ENCODE data around the gene RPS27A. TPM values are rescaled to one million over a fixed set of nuclear protein-coding genes. Genes with fewer than 3 reads are reported as not detected.
A peak's percentile ranks its signal among the peaks of the same experiment; 100 is the strongest.

The RPS27A gene
- total and polyA plus RNA-seq, 9 of the 15 experiments (the other 6 are each of a cell fraction or from before 2014, with no cell fraction given), result 1,383 to 3,282 (median 2,242) TPM

GRCh38 chr2:55232084-55232862 is at the start of gene RPS27A, which contains the start of gene CLHC1 (continued):
- TF ChIP-seq ZNF318 (IDR thresholded peaks at IDR 0.05; ENCODE audit: borderline replicate concordance in 1 of 2, low read depth in 1 of 2) (no peak), ZNF695 (CRISPR knock-in tag; IDR thresholded peaks at IDR 0.05) (no peak), ZNF699 (CRISPR knock-in tag; IDR thresholded peaks at IDR 0.05; ENCODE audit: insufficient replicate concordance) (no peak), MCM7 (IDR thresholded peaks at IDR 0.05) (no peak), FOXJ3 (CRISPR knock-in tag; IDR thresholded peaks at IDR 0.05) (no peak), GATAD2A (IDR thresholded peaks at IDR 0.05) (no peak), RBFOX2 (IDR thresholded peaks at IDR 0.05; ENCODE audit: low read depth, low read length) (peak; percentile 94), SLC30A9 (CRISPR knock-in tag; IDR thresholded peaks at IDR 0.05) (no peak), ZNF785 (CRISPR knock-in tag; IDR thresholded peaks at IDR 0.05) (no peak), PHF21A (IDR thresholded peaks at IDR 0.05; ENCODE audit: borderline replicate concordance, low read depth) (no peak), ZNF561 (CRISPR knock-in tag; conservative IDR thresholded peaks at IDR 0.05) (no peak), NFIX (CRISPR knock-in tag; IDR thresholded peaks at IDR 0.05; ENCODE audit: low read depth) (no peak), ZMIZ1 (IDR thresholded peaks at IDR 0.05; ENCODE audit: low read depth in 2 of 2, low read length in 2 of 2) (no peak), TCF15 (CRISPR knock-in tag; IDR thresholded peaks at IDR 0.05) (no peak), NBN (IDR thresholded peaks at IDR 0.05; ENCODE audit: low read depth) (peak; percentile 26; the same call in 1 of the 2 replicates), NCOA6 (IDR thresholded peaks at IDR 0.05) (no peak), CBX5 (IDR thresholded peaks at IDR 0.05; ENCODE audit: borderline replicate concordance, low read depth) (no peak)
